ENCODE measurements around the gene KMT2D.

Gene KMT2D

DNA sequence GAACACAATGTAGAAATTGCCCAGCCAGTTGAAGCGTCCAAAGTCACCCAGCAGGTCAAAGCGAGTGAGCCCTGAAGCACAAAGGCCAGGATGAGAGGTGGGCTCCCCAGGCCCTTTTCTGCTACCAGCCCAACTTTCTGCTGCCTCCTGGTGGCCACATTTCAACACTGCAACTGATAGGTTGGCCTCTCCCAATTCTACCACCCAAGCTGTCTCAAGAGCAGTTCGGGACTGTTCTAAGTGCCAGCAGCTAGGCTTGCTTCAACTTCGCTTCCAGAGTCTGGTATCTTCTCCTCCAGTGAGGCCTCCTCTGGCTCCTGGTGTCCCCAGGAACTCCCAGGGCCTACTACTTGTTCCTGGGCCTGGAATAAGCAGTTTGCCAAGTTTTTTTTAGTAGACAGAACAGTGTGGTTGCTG is 37.4 kb upstream of the KMT2D start:
- Histone ChIP-seq H3K4me3 (ENCODE audit: low read depth in 1 of 2, low read length in 2 of 2) (no peak overlapping the region), H3K4me2 (ENCODE audit: insufficient read depth, low read length) (no peak overlapping the region), H3K9ac (ENCODE audit: low read depth, low read length) (no peak overlapping the region), H3K27ac (ENCODE audit: low read length) (no peak overlapping the region), H4K20me1 (ENCODE audit: insufficient read depth, low read length) (peaks cover 6% of the 10 kb centered on the region; the same call in 1 of the 2 replicates), H2AFZ (ENCODE audit: low read depth, low read length) (no peak overlapping the region), H3K27me3 (ENCODE audit: insufficient read depth, low read length, poor library complexity) (no peaks in the 10 kb centered on the region), H3K79me2 (ENCODE audit: insufficient read depth, low read length) (no peaks in the 10 kb centered on the region), H3K4me1 (ENCODE audit: insufficient read depth, low read length) (no peaks in the 10 kb centered on the region), H3K9me3 (ENCODE audit: insufficient read depth, low read length, severe bottlenecking) (no peaks in the 10 kb centered on the region), H3K36me3 (ENCODE audit: insufficient read depth, low read length) (peaks cover 55% of the 10 kb centered on the region)
- DNase-seq: peak; percentile 72
- peak; percentile 81 for ATAC-seq (ENCODE audit: insufficient read depth, low read depth)
- TF ChIP-seq, protein P1, sequence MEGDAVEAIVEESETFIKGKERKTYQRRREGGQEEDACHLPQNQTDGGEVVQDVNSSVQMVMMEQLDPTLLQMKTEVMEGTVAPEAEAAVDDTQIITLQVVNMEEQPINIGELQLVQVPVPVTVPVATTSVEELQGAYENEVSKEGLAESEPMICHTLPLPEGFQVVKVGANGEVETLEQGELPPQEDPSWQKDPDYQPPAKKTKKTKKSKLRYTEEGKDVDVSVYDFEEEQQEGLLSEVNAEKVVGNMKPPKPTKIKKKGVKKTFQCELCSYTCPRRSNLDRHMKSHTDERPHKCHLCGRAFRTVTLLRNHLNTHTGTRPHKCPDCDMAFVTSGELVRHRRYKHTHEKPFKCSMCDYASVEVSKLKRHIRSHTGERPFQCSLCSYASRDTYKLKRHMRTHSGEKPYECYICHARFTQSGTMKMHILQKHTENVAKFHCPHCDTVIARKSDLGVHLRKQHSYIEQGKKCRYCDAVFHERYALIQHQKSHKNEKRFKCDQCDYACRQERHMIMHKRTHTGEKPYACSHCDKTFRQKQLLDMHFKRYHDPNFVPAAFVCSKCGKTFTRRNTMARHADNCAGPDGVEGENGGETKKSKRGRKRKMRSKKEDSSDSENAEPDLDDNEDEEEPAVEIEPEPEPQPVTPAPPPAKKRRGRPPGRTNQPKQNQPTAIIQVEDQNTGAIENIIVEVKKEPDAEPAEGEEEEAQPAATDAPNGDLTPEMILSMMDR (IDR thresholded peaks at IDR 0.05; ENCODE audit: borderline replicate concordance, extremely low read depth, low read length, poor library complexity, severe bottlenecking): peak; percentile 91
- no peak for TF ChIP-seq EZH2 (IDR thresholded peaks at IDR 0.05; ENCODE audit: borderline replicate concordance, low read depth, low read length, severe bottlenecking)

DNA sequence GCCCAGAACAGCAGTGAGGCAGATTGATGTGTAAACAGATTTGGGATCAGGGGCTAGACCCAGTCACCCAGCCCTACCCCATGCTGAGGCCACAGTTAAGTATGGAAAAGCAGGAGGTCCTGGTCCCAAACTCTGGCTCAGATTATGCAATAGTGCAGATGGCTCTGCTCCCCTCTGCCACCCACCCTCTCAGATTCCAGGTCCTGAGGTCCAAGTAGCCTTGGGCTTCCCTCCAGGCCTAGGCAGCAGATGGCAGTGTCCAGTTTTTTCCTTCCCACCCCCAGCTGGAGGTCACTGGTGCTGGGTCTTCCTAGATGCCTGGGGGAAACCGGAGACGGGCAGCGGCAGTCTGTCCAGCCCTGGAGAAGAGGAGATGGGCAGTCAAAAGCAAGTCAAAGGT is 36.8 kb upstream of the KMT2D start:
- H3K4me2 ChIP-seq (ENCODE audit: insufficient read depth, low read length): no peak overlapping the region
- H2AFZ ChIP-seq (ENCODE audit: low read depth, low read length): no peak overlapping the region
- H3K9ac ChIP-seq (ENCODE audit: low read depth, low read length): no peak overlapping the region
- TF ChIP-seq, protein P1 (IDR thresholded peaks at IDR 0.05; ENCODE audit: borderline replicate concordance, extremely low read depth, low read length, poor library complexity, severe bottlenecking): no peak
- no peak for TF ChIP-seq EZH2 (IDR thresholded peaks at IDR 0.05; ENCODE audit: borderline replicate concordance, low read depth, low read length, severe bottlenecking)
- H3K9me3 ChIP-seq (ENCODE audit: insufficient read depth, low read length, severe bottlenecking): no peaks in the 10 kb centered on the region
- no peak for ATAC-seq (ENCODE audit: insufficient read depth, low read depth)
- DNase-seq: no peak
- H3K4me1 ChIP-seq (ENCODE audit: insufficient read depth, low read length): peaks cover 3% of the 10 kb centered on the region
- peaks cover 5% of the 10 kb centered on the region for H3K27me3 ChIP-seq (ENCODE audit: insufficient read depth, low read length, poor library complexity)
- H3K79me2 ChIP-seq (ENCODE audit: insufficient read depth, low read length): no peaks in the 10 kb centered on the region
- no peak overlapping the region for H3K4me3 ChIP-seq (ENCODE audit: low read depth in 1 of 2, low read length in 2 of 2)
- H4K20me1 ChIP-seq (ENCODE audit: insufficient read depth, low read length): peaks cover under 1% of the 10 kb centered on the region; the same call in 1 of the 2 replicates
- H3K27ac ChIP-seq (ENCODE audit: low read length): no peak overlapping the region
- H3K36me3 ChIP-seq (ENCODE audit: insufficient read depth, low read length): peaks cover 48% of the 10 kb centered on the region

GRCh38 chr12:49094975-49095365 is 34.4 kb upstream of the KMT2D start:
- Histone ChIP-seq H4K20me1 (ENCODE audit: insufficient read depth, low read length) (no peaks in the 10 kb centered on the region; the same call in 1 of the 2 replicates), H3K36me3 (ENCODE audit: insufficient read depth, low read length) (peaks cover 24% of the 10 kb centered on the region), H3K4me1 (ENCODE audit: insufficient read depth, low read length) (peaks cover 16% of the 10 kb centered on the region), H2AFZ (ENCODE audit: low read depth, low read length) (no peak overlapping the region), H3K79me2 (ENCODE audit: insufficient read depth, low read length) (no peaks in the 10 kb centered on the region), H3K9me3 (ENCODE audit: insufficient read depth, low read length, severe bottlenecking) (no peaks in the 10 kb centered on the region), H3K27me3 (ENCODE audit: insufficient read depth, low read length, poor library complexity) (peaks cover 29% of the 10 kb centered on the region), H3K4me3 (ENCODE audit: low read depth in 1 of 2, low read length in 2 of 2) (no peak overlapping the region), H3K27ac (ENCODE audit: low read length) (no peak overlapping the region), H3K4me2 (ENCODE audit: insufficient read depth, low read length) (no peak overlapping the region), H3K9ac (ENCODE audit: low read depth, low read length) (no peak overlapping the region)
- ATAC-seq (ENCODE audit: insufficient read depth, low read depth): no peak
- no peak for TF ChIP-seq EZH2 (IDR thresholded peaks at IDR 0.05; ENCODE audit: borderline replicate concordance, low read depth, low read length, severe bottlenecking)
- TF ChIP-seq, protein P1 (IDR thresholded peaks at IDR 0.05; ENCODE audit: borderline replicate concordance, extremely low read depth, low read length, poor library complexity, severe bottlenecking): no peak
- no peak for DNase-seq

All from DND-41 (cell line).